Choroid plexus epithelial cell (primary cell): Measurements from ENCODE around the gene ADGRF5.
A peak's percentile ranks its signal among the peaks of the same experiment; 100 is the strongest.

Experiments
- DNase-seq: peaks from one replicate; pipeline ENCODE4 v3.0.0-alpha.2; 2010; ENCODE audit warnings: low read depth
- H3K4me3 ChIP-seq: 2 replicates; pipeline ENCODE4 v1.5.1; 2011; ENCODE audit warnings: low read depth, mild to moderate bottlenecking, control low read depth, low read length, moderate library complexity
- TF ChIP-seq, protein P1 (sequence below): conservative IDR thresholded peaks from 2 replicates; pipeline ENCODE4 v1.5.1; 2011; ENCODE audit warnings: low read depth, mild to moderate bottlenecking, control low read depth, inconsistent platforms, low read length, moderate library complexity

The ADGRF5 gene

GRCh38 chr6:46930331-46930730 is 8.6 kb upstream of the ADGRF5 start:
- no peak overlapping the region for H3K4me3 ChIP-seq
- TF ChIP-seq, protein P1, sequence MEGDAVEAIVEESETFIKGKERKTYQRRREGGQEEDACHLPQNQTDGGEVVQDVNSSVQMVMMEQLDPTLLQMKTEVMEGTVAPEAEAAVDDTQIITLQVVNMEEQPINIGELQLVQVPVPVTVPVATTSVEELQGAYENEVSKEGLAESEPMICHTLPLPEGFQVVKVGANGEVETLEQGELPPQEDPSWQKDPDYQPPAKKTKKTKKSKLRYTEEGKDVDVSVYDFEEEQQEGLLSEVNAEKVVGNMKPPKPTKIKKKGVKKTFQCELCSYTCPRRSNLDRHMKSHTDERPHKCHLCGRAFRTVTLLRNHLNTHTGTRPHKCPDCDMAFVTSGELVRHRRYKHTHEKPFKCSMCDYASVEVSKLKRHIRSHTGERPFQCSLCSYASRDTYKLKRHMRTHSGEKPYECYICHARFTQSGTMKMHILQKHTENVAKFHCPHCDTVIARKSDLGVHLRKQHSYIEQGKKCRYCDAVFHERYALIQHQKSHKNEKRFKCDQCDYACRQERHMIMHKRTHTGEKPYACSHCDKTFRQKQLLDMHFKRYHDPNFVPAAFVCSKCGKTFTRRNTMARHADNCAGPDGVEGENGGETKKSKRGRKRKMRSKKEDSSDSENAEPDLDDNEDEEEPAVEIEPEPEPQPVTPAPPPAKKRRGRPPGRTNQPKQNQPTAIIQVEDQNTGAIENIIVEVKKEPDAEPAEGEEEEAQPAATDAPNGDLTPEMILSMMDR, result no peak
- DNase-seq, result no peak

- DNase-seq, result no peak
- no peak overlapping the region for H3K4me3 ChIP-seq
- TF ChIP-seq, protein P1, result no peak
Observed at GRCh38 chr6:46927066-46927465, 5.3 kb upstream of the ADGRF5 start.

GRCh38 chr6:46926481-46926880 is 4.7 kb upstream of the ADGRF5 start:
- TF ChIP-seq, protein P1, result no peak
- no peak overlapping the region for H3K4me3 ChIP-seq
- DNase-seq, result peak; percentile 41

DNA sequence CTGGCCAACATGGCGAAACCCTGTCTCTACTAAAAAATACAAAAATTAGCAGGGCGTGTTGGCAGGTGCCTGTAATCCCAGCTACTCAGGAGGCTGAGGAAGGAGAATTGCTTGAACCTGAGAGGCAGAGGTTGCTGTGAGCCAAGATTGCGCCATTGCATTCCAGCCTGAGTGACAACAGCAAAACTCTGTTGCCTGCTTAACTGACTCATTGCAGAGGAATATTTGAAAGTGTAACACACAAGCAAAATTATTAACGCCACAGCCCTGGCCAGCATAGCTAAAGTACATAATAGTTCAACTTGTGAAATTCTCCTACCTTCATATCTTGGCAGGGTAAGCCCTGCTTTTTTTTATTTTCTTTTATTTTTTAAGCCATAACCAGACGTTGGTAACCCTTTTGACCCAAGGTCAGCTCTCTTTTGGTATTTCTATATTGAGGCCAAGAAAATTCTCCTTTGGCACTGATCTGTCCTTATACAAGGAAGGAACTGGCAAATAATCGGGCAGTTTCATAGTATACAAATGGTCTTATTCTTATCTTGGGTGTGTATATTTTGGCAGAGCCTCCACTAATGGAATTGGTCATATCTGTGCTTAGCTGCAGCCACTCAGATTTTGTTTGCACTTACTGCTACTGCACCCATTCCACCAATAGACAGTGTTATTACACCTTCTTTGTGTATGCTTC is 4.0 kb upstream of the ADGRF5 start:
- TF ChIP-seq, protein P1, result no peak
- DNase-seq, result peak; percentile 93
- no peak overlapping the region for H3K4me3 ChIP-seq

DNA sequence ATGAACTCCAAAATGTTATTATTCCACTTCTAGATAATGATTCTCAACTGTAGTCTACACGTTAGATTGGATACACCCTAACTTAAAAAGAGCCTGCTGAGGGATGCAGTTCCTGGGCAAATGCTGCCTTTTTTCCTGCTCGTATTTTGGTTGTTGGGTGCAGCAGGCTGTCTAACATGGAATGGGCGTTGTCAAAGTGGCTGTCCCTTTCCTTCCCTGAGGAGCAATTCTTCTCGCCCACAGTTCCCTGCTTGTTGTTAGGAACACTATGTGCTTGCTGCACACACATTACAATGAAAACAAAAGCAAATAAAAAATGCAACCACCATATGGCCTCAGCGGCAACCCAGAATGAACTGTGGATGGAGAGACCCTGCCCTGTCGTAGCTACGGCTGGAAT is 1.7 kb upstream of the ADGRF5 start:
- no peak for DNase-seq
- no peak overlapping the region for H3K4me3 ChIP-seq
- TF ChIP-seq, protein P1, result no peak

GRCh38 chr6:46921059-46921458 is 679 bp downstream of the ADGRF5 start:
- TF ChIP-seq, protein P1, result no peak
- no peak overlapping the region for H3K4me3 ChIP-seq
- peak; percentile 26 for DNase-seq

DNA sequence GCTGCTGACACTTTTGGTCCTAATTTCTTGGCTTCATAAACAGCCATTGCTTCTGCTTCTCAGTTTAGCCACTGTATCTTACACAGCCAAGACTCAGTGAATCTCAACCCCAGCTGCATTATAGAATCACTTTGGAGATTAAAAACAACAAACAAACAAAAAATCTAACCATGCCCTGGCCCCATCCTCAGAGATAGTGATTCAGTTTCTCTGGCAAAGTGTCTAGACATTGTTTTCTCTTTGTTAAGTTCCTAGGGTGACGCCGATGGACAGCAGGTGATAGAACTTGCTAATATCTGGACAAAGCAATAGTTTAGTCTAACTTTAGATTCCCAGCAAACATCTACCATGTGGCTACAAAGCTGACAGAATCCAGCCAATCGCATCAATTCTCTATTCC is 2.9 kb downstream of the ADGRF5 start:
- DNase-seq, result no peak
- H3K4me3 ChIP-seq, result no peak overlapping the region
- TF ChIP-seq, protein P1, result no peak
